OCI-LY7 (cell line): ENCODE data around the gene CACNA2D4. TPM values are rescaled to one million over a fixed set of nuclear protein-coding genes. Genes with fewer than 3 reads are reported as not detected.

ENCODE experiments used
- BruUV-seq: library from RNA; stranded (reverse); fragments of 400-500 nt; replicated peaks from 2 replicates; lab custom pipeline; 2021; lab: Mats Ljungman, UMichigan
- CTCF ChIA-PET: fragments of 300-600 bp; sonication (Branson Sonifier 250); formaldehyde crosslinking; loops from one replicate; lab custom pipeline; 2022; ENCODE audit warnings: antibody characterized with exemption; ENCODE audit not compliant: unreplicated experiment; lab: Charles Lee
- POLR2A ChIA-PET: fragments of 300-600 bp; sonication (Branson Sonifier 250); formaldehyde crosslinking; loops from one replicate; lab custom pipeline; 2022; ENCODE audit warnings: antibody characterized with exemption; lab: Charles Lee
- DNase-seq: peaks from one replicate; pipeline ENCODE4 v3.0.0-alpha.2; 2015; ENCODE audit warnings: low spot score
- H2AFZ ChIP-seq: fragments of 200-600 bp; sonication (generic), shearing (Covaris generic); 2 replicates; pipeline ENCODE4 v1.6.1; 2014; ENCODE audit warnings: mild to moderate bottlenecking, antibody characterized with exemption, low read length, moderate library complexity
- H3K27ac ChIP-seq: fragments of 200-600 bp; sonication (generic); 2 replicates; pipeline ENCODE4 v1.5.1; 2014; ENCODE audit warnings: mixed run types, low read depth, mild to moderate bottlenecking, moderate library complexity, low read length, inconsistent platforms; ENCODE audit not compliant: poor library complexity, severe bottlenecking
- H3K36me3 ChIP-seq: fragments of 200-600 bp; sonication (generic); 2 replicates; pipeline ENCODE4 v1.6.1; 2014; ENCODE audit warnings: mild to moderate bottlenecking, antibody characterized with exemption, low read length, moderate library complexity, mixed read lengths; ENCODE audit not compliant: insufficient read depth
- H3K4me1 ChIP-seq: fragments of 200-600 bp; sonication (generic); 2 replicates; pipeline ENCODE4 v1.5.1; 2014; ENCODE audit warnings: mild to moderate bottlenecking, low read length; ENCODE audit not compliant: insufficient read depth, poor library complexity, severe bottlenecking
- H3K4me2 ChIP-seq: fragments of 200-600 bp; sonication (generic); 2 replicates; pipeline ENCODE4 v1.6.1; 2014; ENCODE audit warnings: mild to moderate bottlenecking, low read length
- H3K4me3 ChIP-seq: fragments of 200-600 bp; sonication (generic); 2 replicates; pipeline ENCODE4 v1.5.1; 2014; ENCODE audit warnings: mild to moderate bottlenecking, low read depth, low read length; ENCODE audit not compliant: poor library complexity, severe bottlenecking
- H3K79me2 ChIP-seq: fragments of 200-600 bp; sonication (generic); 2 replicates; pipeline ENCODE4 v1.6.1; 2016; ENCODE audit warnings: low read depth, mild to moderate bottlenecking, low read length, moderate library complexity, mixed read lengths; ENCODE audit not compliant: insufficient read depth
- H3K9me2 ChIP-seq: fragments of 200-600 bp; sonication (generic); 2 replicates; pipeline ENCODE4 v1.6.1; 2016; ENCODE audit warnings: mild to moderate bottlenecking, low read length, mixed read lengths; ENCODE audit not compliant: insufficient read depth
- H3K9me3 ChIP-seq: fragments of 200-600 bp; sonication (generic); 2 replicates; pipeline ENCODE4 v1.6.1; 2014; ENCODE audit warnings: mild to moderate bottlenecking, mixed run types, low read length, mixed read lengths
- H4K20me1 ChIP-seq: fragments of 200-600 bp; sonication (generic); 2 replicates; pipeline ENCODE4 v1.6.1; 2014; ENCODE audit warnings: mild to moderate bottlenecking, antibody characterized with exemption, low read length, moderate library complexity, mixed read lengths; ENCODE audit not compliant: insufficient read depth
- CTCF ChIP-seq: fragments of 200-600 bp; sonication (generic); conservative IDR thresholded peaks from 2 replicates; pipeline ENCODE4 v1.5.1; 2014; ENCODE audit warnings: mild to moderate bottlenecking, antibody characterized with exemption, low read length, moderate library complexity, mixed read lengths
- EZH2phosphoT487 ChIP-seq: fragments of 200-600 bp; sonication (generic); IDR thresholded peaks from 2 replicates; pipeline ENCODE4 v1.6.1; 2018; ENCODE audit warnings: low read depth, borderline replicate concordance, mild to moderate bottlenecking, mixed run types, antibody characterized with exemption, low read length, moderate library complexity, mixed read lengths
- intact Hi-C: fragments of 100-400 bp; cut with micrococcal nuclease; formaldehyde crosslinking; loops from one replicate; pipeline ENCODE4 v1.10.0; 2022; ENCODE audit not compliant: unreplicated experiment
- total RNA-seq, 2 experiments: library from RNA; depleted of rRNA in 1 of 2; stranded (reverse); fragments of >200 nt in 1 of 2; shearing (Covaris generic) in 1 of 2; gene quantifications; 2 replicates each; pipeline ENCODE4 v1.2.3, GENCODE V29; 2014 to 2022

Gene CACNA2D4
- total RNA-seq, 2 experiments from 2014 or later: 0.13 TPM; not detected in 1

- no peaks in the 10 kb centered on the region for H3K36me3 ChIP-seq
- no peak overlapping the region for H3K4me3 ChIP-seq
- no peak overlapping the region for H3K27ac ChIP-seq
- no peaks in the 10 kb centered on the region for H3K4me1 ChIP-seq
- intact Hi-C loops: no loop called here
- H3K4me2 ChIP-seq: no peak overlapping the region
- DNase-seq: no peak
- no peaks in the 10 kb centered on the region for H3K9me2 ChIP-seq
- no peaks in the 10 kb centered on the region for H4K20me1 ChIP-seq
- POLR2A ChIA-PET: no interaction called here
- CTCF ChIA-PET: no interaction called here
- no peak overlapping the region for H2AFZ ChIP-seq
- TF ChIP-seq CTCF (no peak), EZH2phosphoT487 (no peak)
- no TSS peak for BruUV-seq
- no peaks in the 10 kb centered on the region for H3K9me3 ChIP-seq
- H3K79me2 ChIP-seq: no peaks in the 10 kb centered on the region
Observed at GRCh38 chr12:1841586-1842182, 76.8 kb downstream of the CACNA2D4 start.

- H3K9me2 ChIP-seq: no peaks in the 10 kb centered on the region
- H3K36me3 ChIP-seq: no peaks in the 10 kb centered on the region
- H3K4me2 ChIP-seq: no peak overlapping the region
- CTCF ChIA-PET: no interaction called here
- H3K79me2 ChIP-seq: no peaks in the 10 kb centered on the region
- no peaks in the 10 kb centered on the region for H3K9me3 ChIP-seq
- no peak overlapping the region for H3K4me3 ChIP-seq
- no peak for DNase-seq
- POLR2A ChIA-PET: no interaction called here
- H2AFZ ChIP-seq: no peak overlapping the region
- intact Hi-C loops: no loop called here
- no TSS peak for BruUV-seq
- TF ChIP-seq CTCF (no peak), EZH2phosphoT487 (no peak)
- H4K20me1 ChIP-seq: no peaks in the 10 kb centered on the region
- H3K4me1 ChIP-seq: no peaks in the 10 kb centered on the region
- no peak overlapping the region for H3K27ac ChIP-seq
Observed at GRCh38 chr12:1840981-1841425, 77.4 kb downstream of the CACNA2D4 start.
